Measurements from ENCODE around the gene SIGLEC15.
"Not testable (repeated sequence)": the region's sequence is repeated elsewhere in the genome, so short reads cannot be mapped to it uniquely, and the experiment has no call there.

DNA sequence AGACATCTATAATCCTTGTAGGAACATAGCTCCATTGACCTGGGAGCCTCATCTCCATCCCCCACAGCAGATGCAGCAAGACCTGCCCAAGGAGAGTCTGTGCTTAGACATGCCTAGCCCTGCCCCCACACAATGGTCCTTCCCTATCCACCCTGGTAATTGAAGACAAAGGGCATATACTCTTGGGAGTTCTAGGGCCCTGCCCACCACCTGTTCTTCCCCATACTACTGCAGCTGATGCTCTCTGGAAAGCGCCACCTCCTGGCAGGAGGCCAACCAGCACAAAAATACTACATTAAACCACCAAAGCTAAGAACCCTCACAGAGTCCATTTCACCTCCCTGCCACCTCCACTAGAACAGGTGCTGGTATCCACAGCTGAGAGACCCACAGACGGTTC lies 18.3 kb upstream of the SIGLEC15 start:
- TF ChIP-seq, protein P1, sequence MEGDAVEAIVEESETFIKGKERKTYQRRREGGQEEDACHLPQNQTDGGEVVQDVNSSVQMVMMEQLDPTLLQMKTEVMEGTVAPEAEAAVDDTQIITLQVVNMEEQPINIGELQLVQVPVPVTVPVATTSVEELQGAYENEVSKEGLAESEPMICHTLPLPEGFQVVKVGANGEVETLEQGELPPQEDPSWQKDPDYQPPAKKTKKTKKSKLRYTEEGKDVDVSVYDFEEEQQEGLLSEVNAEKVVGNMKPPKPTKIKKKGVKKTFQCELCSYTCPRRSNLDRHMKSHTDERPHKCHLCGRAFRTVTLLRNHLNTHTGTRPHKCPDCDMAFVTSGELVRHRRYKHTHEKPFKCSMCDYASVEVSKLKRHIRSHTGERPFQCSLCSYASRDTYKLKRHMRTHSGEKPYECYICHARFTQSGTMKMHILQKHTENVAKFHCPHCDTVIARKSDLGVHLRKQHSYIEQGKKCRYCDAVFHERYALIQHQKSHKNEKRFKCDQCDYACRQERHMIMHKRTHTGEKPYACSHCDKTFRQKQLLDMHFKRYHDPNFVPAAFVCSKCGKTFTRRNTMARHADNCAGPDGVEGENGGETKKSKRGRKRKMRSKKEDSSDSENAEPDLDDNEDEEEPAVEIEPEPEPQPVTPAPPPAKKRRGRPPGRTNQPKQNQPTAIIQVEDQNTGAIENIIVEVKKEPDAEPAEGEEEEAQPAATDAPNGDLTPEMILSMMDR (IDR thresholded peaks at IDR 0.05; ENCODE audit: low read depth, low read length) = peak; percentile 75
- TF ChIP-seq EZH2phosphoT487 (IDR thresholded peaks at IDR 0.05; ENCODE audit: low read depth) = not testable (repeated sequence)
